Sigmoid colon (tissue), 3 donors: ENCODE data around the gene ECSCR.

ENCODE experiments used
- CTCF ChIP-seq, 4 experiments: fragments of 450-650 bp in 3 of 4; fragments of 200-600 bp in 1 of 4; IDR thresholded peaks; one replicate each; pipeline ENCODE4 v1.5.1; 2016 to 2019; ENCODE audit warnings: antibody characterized with exemption in 4 of 4, mild to moderate bottlenecking in 3 of 4, moderate library complexity in 2 of 4
- POLR2A ChIP-seq, 2 donors: fragments of 450-650 bp; IDR thresholded peaks; one replicate each; pipeline ENCODE4 v1.6.1; 2016; ENCODE audit warnings: antibody characterized with exemption in 2 of 2, mild to moderate bottlenecking in 2 of 2, moderate library complexity in 2 of 2

GRCh38 chr5:139481122-139481533 is 18.6 kb upstream of the ECSCR start:
- TF ChIP-seq POLR2A (IDR thresholded peaks at IDR 0.05) = no peak
- TF ChIP-seq CTCF (IDR thresholded peaks at IDR 0.05) = no peak
